Vagina (tissue), 2 donors: Measurements from ENCODE around the gene KDM5B. TPM values are rescaled to one million over a fixed set of nuclear protein-coding genes. Genes with fewer than 3 reads are reported as not detected.
"Not testable (repeated sequence)": the region's sequence is repeated elsewhere in the genome, so short reads cannot be mapped to it uniquely, and the experiment has no call there.

Experiments
- DNase-seq, 2 donors: peaks; one replicate each; pipeline ENCODE4 v3.0.0-alpha.2; 2017; ENCODE audit errors: extremely low spot score in 2 of 2
- H3K27ac ChIP-seq: fragments of 200-600 bp; sonication (generic); one replicate; pipeline ENCODE4 v1.5.1; 2019
- H3K27me3 ChIP-seq: fragments of 200-600 bp; sonication (generic); one replicate; pipeline ENCODE4 v1.5.1; 2019
- H3K36me3 ChIP-seq, 2 donors: fragments of 200-600 bp; sonication (generic); one replicate each; pipeline ENCODE4 v1.5.1; 2017 to 2019
- H3K4me1 ChIP-seq: fragments of 200-600 bp; sonication (generic); one replicate; pipeline ENCODE4 v1.5.1; 2019
- H3K4me3 ChIP-seq, 2 donors: fragments of 200-600 bp; sonication (generic); 1 replicate in 1 of 2; 2 replicates in 1 of 2; pipeline ENCODE4 v1.5.1; 2016 to 2019
- H3K9me3 ChIP-seq: fragments of 200-600 bp; sonication (generic); one replicate; pipeline ENCODE4 v1.5.1; 2019
- POLR2A ChIP-seq, 2 donors: fragments of 450-650 bp; IDR thresholded peaks; one replicate each; pipeline ENCODE4 v1.6.1; 2017; ENCODE audit warnings: antibody characterized with exemption in 2 of 2, mild to moderate bottlenecking in 2 of 2, moderate library complexity in 2 of 2
- POLR2AphosphoS5 ChIP-seq, 2 donors: sonication (generic); formaldehyde crosslinking; IDR thresholded peaks; one replicate each; pipeline ENCODE4 v1.9.0; 2017; ENCODE audit warnings: antibody characterized with exemption in 2 of 2, mild to moderate bottlenecking in 2 of 2, low read depth in 1 of 2; ENCODE audit not compliant: insufficient read depth in 1 of 2
- intact Hi-C: fragments of 100-400 bp; cut with DNase I; formaldehyde crosslinking; loops from one replicate; pipeline ENCODE4 v1.15.1; 2023
- total RNA-seq: library from RNA; depleted of rRNA; stranded (reverse); fragments of >200 nt; gene quantifications from one replicate; pipeline ENCODE4 v1.2.3, GENCODE V29; 2016
- TF ChIP-seq, protein P1 (sequence below), 3 experiments: fragments of 450-650 bp in 2 of 3; fragments of 200-600 bp in 1 of 3; sonication (generic) in 1 of 3; IDR thresholded peaks; one replicate each; pipeline ENCODE4 v1.5.1; 2017 to 2019; ENCODE audit warnings: antibody characterized with exemption in 3 of 3, mild to moderate bottlenecking in 2 of 3, moderate library complexity in 2 of 3

The KDM5B gene
- total RNA-seq, 1 donor from 2014 or later: 99.4 TPM

DNA sequence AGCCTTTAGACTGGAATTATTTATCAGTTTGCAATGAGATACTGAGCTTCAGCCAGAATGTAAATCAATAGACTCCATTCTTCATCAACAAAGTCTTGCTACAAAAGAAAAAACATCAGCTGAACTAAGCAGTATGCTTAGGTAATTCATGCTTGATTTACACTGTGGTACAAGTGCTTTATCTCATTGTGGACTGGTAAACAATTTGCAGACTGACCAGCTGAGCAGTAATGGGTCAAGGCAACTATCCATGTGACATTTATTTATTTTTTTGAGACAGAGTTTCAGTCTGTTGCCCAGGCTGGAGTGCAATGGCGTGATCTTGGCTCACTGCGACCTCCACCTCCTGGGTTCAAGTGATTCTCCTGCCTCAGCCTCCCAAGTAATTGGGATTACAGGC, 58.2 kb downstream of the KDM5B start:
- no peaks in the 10 kb centered on the region for H3K9me3 ChIP-seq
- TF ChIP-seq, protein P1, sequence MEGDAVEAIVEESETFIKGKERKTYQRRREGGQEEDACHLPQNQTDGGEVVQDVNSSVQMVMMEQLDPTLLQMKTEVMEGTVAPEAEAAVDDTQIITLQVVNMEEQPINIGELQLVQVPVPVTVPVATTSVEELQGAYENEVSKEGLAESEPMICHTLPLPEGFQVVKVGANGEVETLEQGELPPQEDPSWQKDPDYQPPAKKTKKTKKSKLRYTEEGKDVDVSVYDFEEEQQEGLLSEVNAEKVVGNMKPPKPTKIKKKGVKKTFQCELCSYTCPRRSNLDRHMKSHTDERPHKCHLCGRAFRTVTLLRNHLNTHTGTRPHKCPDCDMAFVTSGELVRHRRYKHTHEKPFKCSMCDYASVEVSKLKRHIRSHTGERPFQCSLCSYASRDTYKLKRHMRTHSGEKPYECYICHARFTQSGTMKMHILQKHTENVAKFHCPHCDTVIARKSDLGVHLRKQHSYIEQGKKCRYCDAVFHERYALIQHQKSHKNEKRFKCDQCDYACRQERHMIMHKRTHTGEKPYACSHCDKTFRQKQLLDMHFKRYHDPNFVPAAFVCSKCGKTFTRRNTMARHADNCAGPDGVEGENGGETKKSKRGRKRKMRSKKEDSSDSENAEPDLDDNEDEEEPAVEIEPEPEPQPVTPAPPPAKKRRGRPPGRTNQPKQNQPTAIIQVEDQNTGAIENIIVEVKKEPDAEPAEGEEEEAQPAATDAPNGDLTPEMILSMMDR (IDR thresholded peaks at IDR 0.05): no peak
- TF ChIP-seq POLR2AphosphoS5 (IDR thresholded peaks at IDR 0.05; ENCODE audit: insufficient read depth in 1 of 2, low read depth in 1 of 2) (no peak), POLR2A (IDR thresholded peaks at IDR 0.05) (no peak)
- DNase-seq: no peak
- no peak overlapping the region for H3K27ac ChIP-seq
- peaks cover 0 to 74% of the 10 kb centered on the region in 2 donors for H3K36me3 ChIP-seq
- H3K4me1 ChIP-seq: no peaks in the 10 kb centered on the region
- H3K27me3 ChIP-seq: no peaks in the 10 kb centered on the region
- no peak overlapping the region for H3K4me3 ChIP-seq
- intact Hi-C loops: no loop called here

DNA sequence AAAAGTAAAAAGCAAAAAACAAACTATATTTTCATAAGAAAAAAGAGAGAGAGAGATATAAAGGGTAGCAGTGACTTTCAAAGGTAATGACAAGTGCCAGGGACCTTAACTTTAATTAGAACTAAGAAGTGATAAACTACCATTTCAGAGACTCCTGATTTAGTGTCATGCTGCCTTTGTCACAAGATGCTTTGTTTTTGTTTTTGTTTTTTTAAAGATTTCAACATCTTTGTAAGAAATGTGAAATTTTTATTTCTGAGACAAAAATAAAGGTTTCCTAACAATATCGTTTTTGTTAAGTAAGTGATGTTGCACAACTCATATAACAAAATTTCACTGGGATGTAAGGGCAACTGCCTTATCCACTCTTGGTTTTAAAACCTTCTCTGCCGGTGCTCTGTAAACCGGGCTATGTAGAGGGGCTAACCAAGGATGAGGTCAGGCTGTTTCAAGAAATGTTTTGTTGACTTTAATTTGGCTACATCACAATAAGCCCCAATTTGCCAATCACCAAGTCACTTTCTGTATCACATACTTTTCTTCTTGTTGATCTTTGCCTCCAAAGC, 62.8 kb downstream of the KDM5B start:
- DNase-seq: no peak
- no peaks in the 10 kb centered on the region for H3K27me3 ChIP-seq
- H3K27ac ChIP-seq: no peak overlapping the region
- H3K4me3 ChIP-seq: no peak overlapping the region
- H3K4me1 ChIP-seq: no peaks in the 10 kb centered on the region
- TF ChIP-seq, protein P1 (IDR thresholded peaks at IDR 0.05): no peak
- no peak for TF ChIP-seq POLR2AphosphoS5 (IDR thresholded peaks at IDR 0.05; ENCODE audit: insufficient read depth in 1 of 2, low read depth in 1 of 2)
- no peak for TF ChIP-seq POLR2A (IDR thresholded peaks at IDR 0.05)
- intact Hi-C loops: no loop called here
- H3K36me3 ChIP-seq: peaks cover 0 to 77% of the 10 kb centered on the region in 2 donors
- H3K9me3 ChIP-seq: no peaks in the 10 kb centered on the region

DNA sequence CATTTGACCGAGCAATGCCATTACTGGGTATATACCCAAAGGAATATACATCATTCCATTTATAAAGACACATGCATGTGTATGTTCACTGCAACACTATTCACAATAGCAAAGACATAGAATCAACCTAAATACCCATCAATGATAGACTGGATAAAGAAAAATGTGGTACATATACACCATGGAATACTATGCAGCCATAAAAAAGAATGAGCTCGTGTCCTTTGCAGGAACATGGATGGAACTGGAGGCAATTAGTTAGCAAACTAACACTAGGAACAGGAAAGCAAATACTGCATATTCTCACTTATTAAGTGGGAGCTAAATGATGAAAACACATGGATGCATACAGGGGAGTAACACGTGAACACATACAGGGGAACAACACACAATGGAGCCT, 63.5 kb downstream of the KDM5B start:
- intact Hi-C loops, H3K4me1 ChIP-seq, H3K27ac ChIP-seq, H3K27me3 ChIP-seq, H3K9me3 ChIP-seq, H3K4me3 ChIP-seq, DNase-seq: not testable (repeated sequence)
- peaks cover 0 to 73% of the 10 kb centered on the region in 2 donors for H3K36me3 ChIP-seq

DNA sequence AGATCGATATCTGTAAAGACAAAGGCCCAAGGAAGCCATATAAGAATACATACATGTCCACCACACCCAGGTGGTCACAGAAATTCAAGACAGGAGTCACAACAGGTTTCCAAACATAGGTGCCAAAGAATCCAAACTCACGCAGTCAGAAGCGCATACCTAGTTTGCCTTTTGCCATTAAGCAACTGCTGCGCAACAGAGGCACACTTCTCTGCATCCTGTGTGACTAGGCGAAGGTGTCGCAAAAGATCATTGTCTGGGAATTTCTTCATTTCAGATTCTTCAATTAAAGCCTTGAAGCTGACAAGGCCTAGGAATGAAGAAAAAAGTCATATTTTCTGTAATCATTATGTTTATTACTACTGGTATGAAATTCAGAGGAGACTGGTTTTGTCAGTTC, 65.7 kb downstream of the KDM5B start:
- no peak overlapping the region for H3K4me3 ChIP-seq
- no peaks in the 10 kb centered on the region for H3K4me1 ChIP-seq
- intact Hi-C loops: no loop called here
- H3K27me3 ChIP-seq: no peaks in the 10 kb centered on the region
- TF ChIP-seq POLR2AphosphoS5 (IDR thresholded peaks at IDR 0.05; ENCODE audit: insufficient read depth in 1 of 2, low read depth in 1 of 2) (no peak), POLR2A (IDR thresholded peaks at IDR 0.05) (no peak)
- TF ChIP-seq, protein P1 (IDR thresholded peaks at IDR 0.05): no peak
- peaks cover 0 to 53% of the 10 kb centered on the region in 2 donors for H3K36me3 ChIP-seq
- no peaks in the 10 kb centered on the region for H3K9me3 ChIP-seq
- no peak for DNase-seq
- no peak overlapping the region for H3K27ac ChIP-seq

DNA sequence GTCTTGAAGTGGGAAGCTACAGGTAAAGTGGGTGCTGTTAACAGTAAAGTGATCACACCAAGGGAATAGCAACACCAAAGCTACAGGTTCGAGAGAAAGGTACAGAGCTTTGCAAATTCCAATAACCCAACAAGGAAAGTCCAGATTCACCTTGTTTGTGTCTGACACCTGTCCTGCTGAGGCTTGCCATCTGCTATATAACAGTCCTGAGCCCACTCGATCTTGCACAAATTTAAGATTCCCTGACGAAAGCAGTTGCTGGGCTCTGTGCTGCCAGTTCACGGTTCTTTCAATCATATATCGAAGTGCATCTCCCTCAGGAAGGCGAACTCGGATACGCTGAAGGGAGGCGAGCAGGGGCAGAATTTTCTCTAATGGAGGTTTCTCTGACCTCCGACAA, 75.0 kb downstream of the KDM5B start:
- no peaks in the 10 kb centered on the region for H3K27me3 ChIP-seq
- DNase-seq: no peak
- TF ChIP-seq, protein P1 (IDR thresholded peaks at IDR 0.05): no peak
- TF ChIP-seq POLR2A (IDR thresholded peaks at IDR 0.05): no peak
- TF ChIP-seq POLR2AphosphoS5 (IDR thresholded peaks at IDR 0.05; ENCODE audit: insufficient read depth in 1 of 2, low read depth in 1 of 2): no peak
- H3K27ac ChIP-seq: no peak overlapping the region
- no peaks in the 10 kb centered on the region for H3K9me3 ChIP-seq
- H3K36me3 ChIP-seq: peaks cover 0 to 91% of the 10 kb centered on the region in 2 donors
- intact Hi-C loops: no loop called here
- H3K4me3 ChIP-seq: no peak overlapping the region
- no peaks in the 10 kb centered on the region for H3K4me1 ChIP-seq
